ENCODE results near the gene PRSS48. TPM values are rescaled to one million over a fixed set of nuclear protein-coding genes. Genes with fewer than 3 reads are reported as not detected.

Gene PRSS48
- total and polyA plus RNA-seq, 11 donors, result not detected

DNA sequence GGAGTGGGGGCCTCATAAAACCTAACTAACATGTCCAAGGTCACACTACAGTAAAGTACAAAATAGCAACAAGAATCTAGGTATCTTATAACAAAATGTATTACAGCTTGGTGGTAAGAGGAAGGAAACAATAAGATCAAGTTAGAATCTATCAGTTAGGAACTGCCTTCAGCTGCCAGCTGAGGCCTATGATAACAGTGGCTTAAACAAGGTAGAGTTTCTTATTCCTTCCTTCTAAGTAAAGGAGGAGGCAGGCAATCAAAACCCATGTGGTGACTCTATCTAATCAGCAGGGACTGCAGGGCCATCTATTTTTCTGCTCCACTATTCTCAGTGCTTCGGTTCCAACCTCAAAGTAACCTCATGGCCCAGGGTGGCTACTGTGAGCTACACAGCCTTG is 37.5 kb downstream of the PRSS48 start:
- intact Hi-C loops (cut with DNase I), result no loop called here
- DNase-seq, result no peak
- Histone ChIP-seq H3K27ac (peak overlapping the region; percentile 76 to 97 (median 86)), H3K4me1 (peaks cover 8 to 73% (median 41%) of the 10 kb centered on the region in 12 donors), H3K27me3 (no peaks in the 10 kb centered on the region), H3K9me3 (no peaks in the 10 kb centered on the region), H3K36me3 (no peaks in the 10 kb centered on the region), H3K4me3 (no peak overlapping the region)
- ATAC-seq, result peak in 3 of 4 donors; percentile 6 to 33 (median 10)
- no peak for TF ChIP-seq POLR2A (IDR thresholded peaks at IDR 0.05)
- TF ChIP-seq, protein P1, sequence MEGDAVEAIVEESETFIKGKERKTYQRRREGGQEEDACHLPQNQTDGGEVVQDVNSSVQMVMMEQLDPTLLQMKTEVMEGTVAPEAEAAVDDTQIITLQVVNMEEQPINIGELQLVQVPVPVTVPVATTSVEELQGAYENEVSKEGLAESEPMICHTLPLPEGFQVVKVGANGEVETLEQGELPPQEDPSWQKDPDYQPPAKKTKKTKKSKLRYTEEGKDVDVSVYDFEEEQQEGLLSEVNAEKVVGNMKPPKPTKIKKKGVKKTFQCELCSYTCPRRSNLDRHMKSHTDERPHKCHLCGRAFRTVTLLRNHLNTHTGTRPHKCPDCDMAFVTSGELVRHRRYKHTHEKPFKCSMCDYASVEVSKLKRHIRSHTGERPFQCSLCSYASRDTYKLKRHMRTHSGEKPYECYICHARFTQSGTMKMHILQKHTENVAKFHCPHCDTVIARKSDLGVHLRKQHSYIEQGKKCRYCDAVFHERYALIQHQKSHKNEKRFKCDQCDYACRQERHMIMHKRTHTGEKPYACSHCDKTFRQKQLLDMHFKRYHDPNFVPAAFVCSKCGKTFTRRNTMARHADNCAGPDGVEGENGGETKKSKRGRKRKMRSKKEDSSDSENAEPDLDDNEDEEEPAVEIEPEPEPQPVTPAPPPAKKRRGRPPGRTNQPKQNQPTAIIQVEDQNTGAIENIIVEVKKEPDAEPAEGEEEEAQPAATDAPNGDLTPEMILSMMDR (IDR thresholded peaks at IDR 0.05), result no peak
- 54 to 77% (median 65%) methylated on average over 1 of the region's 1 CpG for WGBS, 4 donors

DNA sequence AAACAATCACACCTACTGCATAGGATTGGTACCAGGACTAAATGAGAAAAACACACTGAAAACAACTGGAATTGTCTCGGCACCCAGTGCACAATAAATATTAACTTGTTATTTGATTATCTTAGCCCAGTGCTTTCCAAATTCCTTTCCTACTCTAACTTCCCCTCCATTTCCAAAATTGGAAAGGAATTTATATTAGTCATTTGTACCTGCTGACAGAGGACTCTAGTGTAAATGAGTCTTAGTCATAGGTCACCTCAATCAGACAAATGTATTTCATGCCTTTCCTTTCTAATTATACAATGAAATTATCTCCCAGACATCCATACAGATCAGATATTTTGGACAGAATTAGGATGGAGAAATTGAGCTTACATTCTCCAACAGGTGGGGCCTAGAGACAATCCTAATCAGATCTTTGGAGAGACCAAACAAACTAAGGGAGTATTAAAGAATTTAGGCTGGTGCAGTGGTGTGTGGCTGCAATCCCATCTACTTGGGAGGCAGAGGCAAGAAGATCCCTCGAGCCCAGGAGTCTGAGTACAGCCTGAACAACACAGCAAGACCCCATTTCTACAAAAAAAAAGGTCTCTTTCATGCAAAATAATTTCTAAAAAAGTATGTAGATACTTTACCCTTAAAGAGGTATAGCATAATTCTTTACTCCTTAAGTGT is 38.4 kb downstream of the PRSS48 start:
- ATAC-seq, result peak; percentile 74 to 89 (median 82)
- no peaks in the 10 kb centered on the region for H3K9me3 ChIP-seq
- no peak for DNase-seq
- intact Hi-C loops (cut with DNase I), result no loop called here
- no peaks in the 10 kb centered on the region for H3K36me3 ChIP-seq
- TF ChIP-seq, protein P1 (IDR thresholded peaks at IDR 0.05), result no peak
- no peak for TF ChIP-seq POLR2A (IDR thresholded peaks at IDR 0.05)
- H3K4me3 ChIP-seq, result no peak overlapping the region
- H3K4me1 ChIP-seq, result peaks cover 8 to 72% (median 41%) of the 10 kb centered on the region in 12 donors
- H3K27me3 ChIP-seq, result no peaks in the 10 kb centered on the region
- 37 to 51% (median 44%) methylated on average over 2 of the region's 2 CpGs for WGBS, 4 donors
- H3K27ac ChIP-seq, result peak overlapping the region; percentile 76 to 97 (median 86)

DNA sequence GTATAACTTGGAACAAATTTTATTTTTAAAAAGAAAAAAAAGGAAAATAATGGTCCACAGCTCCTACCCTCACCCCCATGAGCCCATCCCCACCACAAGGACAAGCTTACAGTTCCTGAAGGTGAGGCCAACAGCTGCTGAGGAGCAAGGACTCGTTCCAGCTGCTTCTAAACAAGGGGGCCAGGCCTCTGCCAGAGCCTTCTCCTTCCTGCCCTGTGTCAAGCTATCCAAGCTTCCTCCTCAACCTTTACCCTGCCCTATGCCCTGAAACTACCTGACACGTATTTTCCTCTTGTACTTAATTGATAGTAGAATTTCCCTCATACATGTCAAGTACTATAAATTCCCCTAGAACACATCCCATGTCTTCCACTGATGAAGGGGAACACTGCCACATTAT is 39.7 kb downstream of the PRSS48 start:
- Histone ChIP-seq H3K4me1 (peaks cover 8 to 72% (median 46%) of the 10 kb centered on the region in 12 donors), H3K27ac (peak overlapping the region; percentile 28 to 97 (median 86)), H3K9me3 (no peaks in the 10 kb centered on the region), H3K36me3 (no peaks in the 10 kb centered on the region), H3K4me3 (no peak overlapping the region), H3K27me3 (no peaks in the 10 kb centered on the region)
- DNase-seq, result no peak
- TF ChIP-seq, protein P1 (IDR thresholded peaks at IDR 0.05), result no peak
- TF ChIP-seq POLR2A (IDR thresholded peaks at IDR 0.05), result no peak
- intact Hi-C loops (cut with DNase I), result no loop called here
- ATAC-seq, result peak in 3 of 4 donors; percentile 10 to 40 (median 27)
- WGBS, 4 donors, result 25 to 35% (median 30%) methylated on average over 2 of the region's 2 CpGs

DNA sequence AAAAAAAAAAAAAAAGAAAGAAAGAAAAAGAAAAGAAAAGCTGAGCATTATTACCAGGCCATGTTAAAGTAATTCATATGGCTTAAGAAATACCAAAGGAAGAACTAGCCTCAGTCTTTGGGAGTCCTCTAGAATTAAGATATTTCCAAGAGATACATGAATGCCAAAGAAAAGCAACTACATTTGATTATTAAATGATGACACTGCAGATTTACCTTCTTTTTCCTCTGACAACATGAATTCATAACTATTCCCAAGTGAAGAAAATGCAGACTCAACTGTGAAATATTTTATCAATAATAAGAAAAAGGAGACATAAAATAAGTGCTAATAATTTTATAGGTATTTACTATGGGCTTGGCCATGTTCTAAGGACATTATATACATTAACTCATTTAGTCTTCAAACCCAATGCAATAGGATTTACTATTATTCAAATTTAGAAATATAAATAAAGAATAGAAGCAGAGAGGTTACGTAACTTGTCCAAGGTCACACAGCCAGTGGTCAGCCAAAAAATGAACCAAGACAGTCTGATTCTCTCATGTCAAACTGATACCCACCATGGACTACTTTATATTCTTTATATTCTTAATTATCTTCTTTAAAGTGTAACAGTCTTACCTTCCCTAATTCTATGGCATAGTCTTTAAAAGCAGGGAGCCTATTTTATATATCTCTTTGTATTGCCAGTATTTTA is 41.5 kb downstream of the PRSS48 start:
- Histone ChIP-seq H3K27ac (peak overlapping the region in 7 of 12 donors; percentile 3 to 88 (median 33)), H3K9me3 (no peaks in the 10 kb centered on the region), H3K36me3 (no peaks in the 10 kb centered on the region), H3K27me3 (no peaks in the 10 kb centered on the region), H3K4me1 (peaks cover 3 to 75% (median 48%) of the 10 kb centered on the region in 12 donors), H3K4me3 (no peak overlapping the region)
- ATAC-seq (no peak), DNase-seq (no peak)
- intact Hi-C loops (cut with DNase I), result no loop called here
- TF ChIP-seq, protein P1 (IDR thresholded peaks at IDR 0.05), result no peak
- TF ChIP-seq POLR2A (IDR thresholded peaks at IDR 0.05), result no peak
- WGBS, 4 donors, result 67 to 80% (median 72%) methylated on average over 1 of the region's 1 CpG
